GM19468 (cell line): Measurements from ENCODE around the gene TREX2.

Experiments
- ATAC-seq: cut with Tn5 transposase; IDR thresholded peaks from one replicate; pipeline ENCODE4 v1.9.1; 2021; ENCODE audit warnings: mild to moderate bottlenecking, moderate library complexity, moderate number of reproducible peaks; ENCODE audit not compliant: unreplicated experiment; ENCODE audit errors: extremely low read depth

Gene TREX2

GRCh38 chrX:153394612-153395011 lies 51.2 kb downstream of the TREX2 start:
- no peak for ATAC-seq
